Pancreas (tissue), 10 donors: ENCODE results near the gene PDZD2. TPM values are rescaled to one million over a fixed set of nuclear protein-coding genes. Genes with fewer than 3 reads are reported as not detected.

Experiments
- ATAC-seq, 4 donors: fragments of 200-7000 bp; cut with Tn5 transposase; one replicate each; pipeline versions ENCODE4 v1.8.0 to v1.9.1; 2020; ENCODE audit warnings: mild to moderate bottlenecking in 4 of 4, moderate library complexity in 4 of 4
- DNase-seq, 6 donors: peaks; one replicate each; pipeline ENCODE4 v3.0.0-alpha.2; 2020
- FAIRE-seq: peaks from 2 replicates; lab custom pipeline; 2012; peaks lifted over from hg19 to GRCh38; lab: Jason Lieb, UNC
- H3K27ac ChIP-seq, 4 donors: fragments of 200-600 bp; sonication (generic); 1 replicate in 3 of 4; 2 replicates in 1 of 4; pipeline versions ENCODE4 v1.5.0 to v1.8.0; 2020
- H3K27me3 ChIP-seq, 4 donors: fragments of 200-600 bp; one replicate each; pipeline ENCODE4 v1.8.0; 2021
- H3K36me3 ChIP-seq, 3 donors: fragments of 200-600 bp; sonication (generic) in 1 of 3; one replicate each; pipeline versions ENCODE4 v1.5.0 to v1.8.0; 2020 to 2021
- H3K4me1 ChIP-seq, 3 donors: fragments of 200-600 bp; one replicate each; pipeline ENCODE4 v1.8.0; 2021
- H3K4me3 ChIP-seq, 4 donors: fragments of 200-600 bp; sonication (generic) in 2 of 4; one replicate each; pipeline versions ENCODE4 v1.5.0 to v1.8.0; 2020 to 2021
- H3K9me3 ChIP-seq, 4 donors: fragments of 200-600 bp; one replicate each; pipeline ENCODE4 v1.8.0; 2021
- CTCF ChIP-seq, 4 donors: fragments of 200-600 bp; sonication (generic) in 3 of 4; IDR thresholded peaks; one replicate each; pipeline versions ENCODE4 v1.5.0 to v1.8.0; 2021; ENCODE audit warnings: antibody characterized with exemption in 4 of 4
- WGBS, 2 donors: extraction: QIAGEN DNeasy Blood & Tissue Kit; methylation state at CpG; one replicate each; pipeline ENCODE4 v1.1.7; 2013; 5-methylcytosine and 5-hydroxymethylcytosine counted together
- intact Hi-C, 3 donors: fragments of 100-400 bp; cut with DNase I; formaldehyde crosslinking; loops; one replicate each; pipeline versions ENCODE4 v1.11.1 to v1.14.2; 2022
- polyA plus RNA-seq, 2 donors: library from polyadenylated mRNA; stranded (reverse); fragments of 200-250 nt; gene quantifications; one replicate each; pipeline ENCODE4 v1.2.3, GENCODE V29; 2013
- total RNA-seq, 6 donors: library from RNA; stranded (reverse); fragmentation: NEBNext Ultra II Directional in 4 of 6; extraction: Animal tissue kit (Norgen Biotek cat#: 25700) in 4 of 6; gene quantifications; one replicate each; pipeline versions ENCODE4 v1.2.1 to v1.2.4, GENCODE V29; 2021 to 2023
- donor health status: healthy with polysubstance abuse.
- donor health status: DM: no; HTN: no; CAD: no; lungs with moderate emphysema.
- donor health status: DM: no; HTN: no; CAD: no.
- donor health status: control.
- donor health status: control.
- donor health status: Bipolar disorder and iron deficiency.
- donor health status: DM: yes; HTN: yes; CAD: no.
- donor health status: DM: no; HTN: no; CAD: no.
- donor health status: DM: no; HTN: no; CAD: no.
- donor health status: DM: yes; HTN: yes; CAD: no.

PDZD2 gene
- total and polyA plus RNA-seq, 8 donors: 1.4 to 4.5 (median 3.3) TPM

GRCh38 chr5:31935496-31936369 lies 296.8 kb downstream of the PDZD2 start:
- H3K27me3 ChIP-seq: no peaks in the 10 kb centered on the region
- H3K9me3 ChIP-seq: no peaks in the 10 kb centered on the region
- no peaks in the 10 kb centered on the region for H3K4me1 ChIP-seq
- H3K27ac ChIP-seq: no peak overlapping the region
- peak; percentile 63 to 88 (median 74) for ATAC-seq
- no peaks in the 10 kb centered on the region for H3K36me3 ChIP-seq
- no peak for FAIRE-seq
- peak overlapping the region in 1 of 4 donors; percentile 10 for H3K4me3 ChIP-seq
- DNase-seq: peak in 2 of 6 donors; percentile 5 to 21
- no peak for TF ChIP-seq CTCF (IDR thresholded peaks at IDR 0.05)
- WGBS, 2 donors: 21 to 27% methylated on average over 10 of the region's 10 CpGs
- intact Hi-C loops: no loop called here

GRCh38 chr5:31936683-31937082 lies 297.8 kb downstream of the PDZD2 start:
- Histone ChIP-seq H3K4me1 (no peaks in the 10 kb centered on the region), H3K27me3 (no peaks in the 10 kb centered on the region), H3K4me3 (no peak overlapping the region), H3K36me3 (no peaks in the 10 kb centered on the region), H3K9me3 (no peaks in the 10 kb centered on the region), H3K27ac (no peak overlapping the region)
- TF ChIP-seq CTCF (IDR thresholded peaks at IDR 0.05): no peak
- intact Hi-C loops: no loop called here
- 42 to 49% methylated on average over 5 of the region's 5 CpGs for WGBS, 2 donors
- peak in 2 of 4 donors; percentile 25 to 45 for ATAC-seq
- FAIRE-seq: no peak
- no peak for DNase-seq

- intact Hi-C loops: no loop called here
- H3K4me1 ChIP-seq: no peaks in the 10 kb centered on the region
- FAIRE-seq (no peak), ATAC-seq (no peak), DNase-seq (no peak)
- no peak overlapping the region for H3K4me3 ChIP-seq
- WGBS, 2 donors: 85 to 88% methylated on average over 7 of the region's 7 CpGs
- no peaks in the 10 kb centered on the region for H3K36me3 ChIP-seq
- TF ChIP-seq CTCF (IDR thresholded peaks at IDR 0.05): no peak
- no peaks in the 10 kb centered on the region for H3K27me3 ChIP-seq
- H3K27ac ChIP-seq: no peak overlapping the region
- H3K9me3 ChIP-seq: no peaks in the 10 kb centered on the region
Measured at GRCh38 chr5:31937226-31937625, 298.3 kb downstream of the PDZD2 start.

GRCh38 chr5:31937703-31938102 lies 298.8 kb downstream of the PDZD2 start:
- ATAC-seq (no peak), DNase-seq (no peak), FAIRE-seq (no peak)
- Histone ChIP-seq H3K4me3 (no peak overlapping the region), H3K9me3 (no peaks in the 10 kb centered on the region), H3K36me3 (no peaks in the 10 kb centered on the region), H3K4me1 (no peaks in the 10 kb centered on the region), H3K27me3 (no peaks in the 10 kb centered on the region), H3K27ac (no peak overlapping the region)
- 66 to 73% methylated on average over 5 of the region's 5 CpGs for WGBS, 2 donors
- intact Hi-C loops: no loop called here
- TF ChIP-seq CTCF (IDR thresholded peaks at IDR 0.05): no peak

GRCh38 chr5:31939151-31939550 lies 300.2 kb downstream of the PDZD2 start:
- FAIRE-seq: no peak
- no peak overlapping the region for H3K4me3 ChIP-seq
- DNase-seq: no peak
- H3K4me1 ChIP-seq: no peaks in the 10 kb centered on the region
- intact Hi-C loops: no loop called here
- no peak overlapping the region for H3K27ac ChIP-seq
- H3K9me3 ChIP-seq: no peaks in the 10 kb centered on the region
- TF ChIP-seq CTCF (IDR thresholded peaks at IDR 0.05): no peak
- H3K36me3 ChIP-seq: no peaks in the 10 kb centered on the region
- ATAC-seq: peak in 1 of 4 donors; percentile 36
- WGBS, 2 donors: 80 to 88% methylated on average over 5 of the region's 5 CpGs
- no peaks in the 10 kb centered on the region for H3K27me3 ChIP-seq
